ENCODE data around the gene KIF2B.

GRCh38 chr17:53844491-53845107 lies 21.9 kb downstream of the KIF2B start:
- TF ChIP-seq CTCF (IDR thresholded peaks at IDR 0.05) (no peak), POLR2A (IDR thresholded peaks at IDR 0.05) (no peak), POLR2AphosphoS5 (IDR thresholded peaks at IDR 0.05) (no peak)
